ENCODE results near the gene WDR90. TPM values are rescaled to one million over a fixed set of nuclear protein-coding genes. Genes with fewer than 3 reads are reported as not detected.

Gene WDR90
- total and polyA plus RNA-seq, 10 of the 15 experiments (the other 5 are each of a cell fraction or from before 2014, with no cell fraction given), result 2.0 to 65.0 (median 16.7) TPM

- TF ChIP-seq REST (IDR thresholded peaks at IDR 0.05; ENCODE audit: low read depth, low read length) (no peak), RUNX3 (IDR thresholded peaks at IDR 0.05; ENCODE audit: low read length) (no peak), ZBTB33 (IDR thresholded peaks at IDR 0.05) (no peak), HDAC2 (IDR thresholded peaks at IDR 0.05) (no peak)
Measured at GRCh38 chr16:695355-696089, 46.4 kb downstream of the WDR90 start (continued).

GRCh38 chr16:698911-699671 is 49.9 kb downstream of the WDR90 start:
- BruUV-seq (replicated peaks), result no TSS peak
- H4K20me1 ChIP-seq (ENCODE audit: control insufficient read depth, insufficient read depth), result no peaks in the 10 kb centered on the region
- H3K4me1 ChIP-seq (ENCODE audit: control insufficient read depth, insufficient read depth, low read length), result peaks cover 7% of the 10 kb centered on the region
- H3K9me3 ChIP-seq (replicated peaks; ENCODE audit: control insufficient read depth, insufficient read depth, low read length), result no peaks in the 10 kb centered on the region
- FAIRE-seq, result no peak
- ATAC-seq, result no peak
- in situ Hi-C loops (cut with MboI) (no loop called here), intact Hi-C loops (cut with micrococcal nuclease; ENCODE audit: unreplicated experiment) (no loop called here)
- no peak overlapping the region for H2AFZ ChIP-seq (ENCODE audit: control insufficient read depth, low read depth, low read length)
- ChIA-PET POLR2A (no interaction called here), RAD21 (ENCODE audit: unreplicated experiment) (no interaction called here), CTCF (interaction anchor here (1.0 kb wide), 1 partner anchor 13 kb away, joined by 3 read pairs; no protein-coding TSS in a partner anchor), SMC1A (ENCODE audit: uncharacterized antibody, unreplicated experiment) (no interaction called here)
- WGBS (ENCODE audit: insufficient coverage, insufficient replicate concordance, low lambda C conversion rate, missing lambda C conversion rate), result 15% methylated on average over 19 of the region's 19 CpGs
- peaks cover 2 to 12% of the 10 kb centered on the region in 2 experiments; a peak in 3 of 4 replicates for H3K27me3 ChIP-seq (replicated peaks in 1 of 2; ENCODE audit: control insufficient read depth in 2 of 2, insufficient read depth in 2 of 2, low read length in 1 of 2)
- no peak overlapping the region for H3K4me2 ChIP-seq (ENCODE audit: control insufficient read depth, insufficient read depth)
- no peak for DNase-seq (ENCODE audit: low read depth, low spot score)
- H3K36me3 ChIP-seq (ENCODE audit: control insufficient read depth in 2 of 2, insufficient read depth in 2 of 2, low read length in 1 of 2), result no peaks in the 10 kb centered on the region
- H3K9ac ChIP-seq (ENCODE audit: control insufficient read depth, insufficient read depth, low read length), result no peak overlapping the region
- H3K27ac ChIP-seq (ENCODE audit: control insufficient read depth, insufficient read depth), result no peak overlapping the region
- H3K79me2 ChIP-seq (ENCODE audit: control insufficient read depth, insufficient read depth, low read length), result no peaks in the 10 kb centered on the region
- H3K4me3 ChIP-seq, result no peak overlapping the region
- TF ChIP-seq NFYA (IDR thresholded peaks at IDR 0.05; ENCODE audit: borderline replicate concordance, low read depth, low read length) (no peak), NRF1 (conservative IDR thresholded peaks at IDR 0.05; ENCODE audit: low read depth, low read length) (no peak), BHLHE40 (IDR thresholded peaks at IDR 0.05; ENCODE audit: borderline replicate concordance in 1 of 2, low read depth in 2 of 2, low read length in 1 of 2) (no peak), IKZF2 (IDR thresholded peaks at IDR 0.05) (no peak), PAX8 (IDR thresholded peaks at IDR 0.05) (no peak), TAF1 (IDR thresholded peaks at IDR 0.05; ENCODE audit: borderline replicate concordance, low read depth, low read length) (no peak), KDM1A (IDR thresholded peaks at IDR 0.05; ENCODE audit: borderline replicate concordance) (no peak), YBX1 (IDR thresholded peaks at IDR 0.05) (no peak)
